ENCODE measurements around the gene ARHGEF38.

The ARHGEF38 gene

GRCh38 chr4:105542039-105542438 is 10.4 kb upstream of the ARHGEF38 start:
- no peak overlapping the region for H3K9ac ChIP-seq (ENCODE audit: low read length)
- peaks cover 6% of the 10 kb centered on the region for H3K27me3 ChIP-seq (ENCODE audit: control insufficient read depth, insufficient read depth, low read length)
- H3K36me3 ChIP-seq (ENCODE audit: control insufficient read depth, low read depth, low read length): no peaks in the 10 kb centered on the region
- H3K4me3 ChIP-seq (ENCODE audit: low read length): no peak overlapping the region
- no peaks in the 10 kb centered on the region for H3K4me1 ChIP-seq (ENCODE audit: control insufficient read depth, low read depth, low read length)
- H3K27ac ChIP-seq (ENCODE audit: low read length): no peak overlapping the region
- no peaks in the 10 kb centered on the region for H3K9me3 ChIP-seq (ENCODE audit: control insufficient read depth, low read depth, low read length)

- no peaks in the 10 kb centered on the region for H3K36me3 ChIP-seq (ENCODE audit: control insufficient read depth, low read depth, low read length)
- H3K9ac ChIP-seq (ENCODE audit: low read length): no peak overlapping the region
- H3K4me3 ChIP-seq (ENCODE audit: low read length): no peak overlapping the region
- no peak overlapping the region for H3K27ac ChIP-seq (ENCODE audit: low read length)
- H3K9me3 ChIP-seq (ENCODE audit: control insufficient read depth, low read depth, low read length): no peaks in the 10 kb centered on the region
- H3K4me1 ChIP-seq (ENCODE audit: control insufficient read depth, low read depth, low read length): no peaks in the 10 kb centered on the region
- H3K27me3 ChIP-seq (ENCODE audit: control insufficient read depth, insufficient read depth, low read length): peaks cover 15% of the 10 kb centered on the region
Observed at GRCh38 chr4:105543346-105543745, 9.1 kb upstream of the ARHGEF38 start.

GRCh38 chr4:105543881-105544280 is 8.5 kb upstream of the ARHGEF38 start:
- peaks cover 20% of the 10 kb centered on the region for H3K27me3 ChIP-seq (ENCODE audit: control insufficient read depth, insufficient read depth, low read length)
- H3K9me3 ChIP-seq (ENCODE audit: control insufficient read depth, low read depth, low read length): no peaks in the 10 kb centered on the region
- no peak overlapping the region for H3K4me3 ChIP-seq (ENCODE audit: low read length)
- H3K36me3 ChIP-seq (ENCODE audit: control insufficient read depth, low read depth, low read length): no peaks in the 10 kb centered on the region
- H3K9ac ChIP-seq (ENCODE audit: low read length): no peak overlapping the region
- H3K27ac ChIP-seq (ENCODE audit: low read length): no peak overlapping the region
- H3K4me1 ChIP-seq (ENCODE audit: control insufficient read depth, low read depth, low read length): no peaks in the 10 kb centered on the region

- H3K27ac ChIP-seq (ENCODE audit: low read length): no peak overlapping the region
- H3K27me3 ChIP-seq (ENCODE audit: control insufficient read depth, insufficient read depth, low read length): peaks cover 27% of the 10 kb centered on the region
- H3K4me3 ChIP-seq (ENCODE audit: low read length): no peak overlapping the region
- no peaks in the 10 kb centered on the region for H3K9me3 ChIP-seq (ENCODE audit: control insufficient read depth, low read depth, low read length)
- no peaks in the 10 kb centered on the region for H3K36me3 ChIP-seq (ENCODE audit: control insufficient read depth, low read depth, low read length)
- no peaks in the 10 kb centered on the region for H3K4me1 ChIP-seq (ENCODE audit: control insufficient read depth, low read depth, low read length)
- H3K9ac ChIP-seq (ENCODE audit: low read length): no peak overlapping the region
Observed at GRCh38 chr4:105544520-105545286, 7.7 kb upstream of the ARHGEF38 start.

- Histone ChIP-seq H3K27ac (ENCODE audit: low read length) (no peak overlapping the region), H3K4me3 (ENCODE audit: low read length) (no peak overlapping the region), H3K36me3 (ENCODE audit: control insufficient read depth, low read depth, low read length) (no peaks in the 10 kb centered on the region), H3K9ac (ENCODE audit: low read length) (no peak overlapping the region), H3K4me1 (ENCODE audit: control insufficient read depth, low read depth, low read length) (no peaks in the 10 kb centered on the region), H3K27me3 (ENCODE audit: control insufficient read depth, insufficient read depth, low read length) (peaks cover 41% of the 10 kb centered on the region), H3K9me3 (ENCODE audit: control insufficient read depth, low read depth, low read length) (no peaks in the 10 kb centered on the region)
Observed at GRCh38 chr4:105546086-105546485, 6.3 kb upstream of the ARHGEF38 start.

GRCh38 chr4:105547769-105548168 is 4.7 kb upstream of the ARHGEF38 start:
- no peaks in the 10 kb centered on the region for H3K36me3 ChIP-seq (ENCODE audit: control insufficient read depth, low read depth, low read length)
- H3K4me3 ChIP-seq (ENCODE audit: low read length): no peak overlapping the region
- no peak overlapping the region for H3K27ac ChIP-seq (ENCODE audit: low read length)
- no peak overlapping the region for H3K9ac ChIP-seq (ENCODE audit: low read length)
- H3K27me3 ChIP-seq (ENCODE audit: control insufficient read depth, insufficient read depth, low read length): peaks cover 58% of the 10 kb centered on the region
- H3K4me1 ChIP-seq (ENCODE audit: control insufficient read depth, low read depth, low read length): peaks cover 5% of the 10 kb centered on the region
- H3K9me3 ChIP-seq (ENCODE audit: control insufficient read depth, low read depth, low read length): no peaks in the 10 kb centered on the region

GRCh38 chr4:105548483-105548882 is 3.9 kb upstream of the ARHGEF38 start:
- peaks cover 65% of the 10 kb centered on the region for H3K27me3 ChIP-seq (ENCODE audit: control insufficient read depth, insufficient read depth, low read length)
- no peaks in the 10 kb centered on the region for H3K36me3 ChIP-seq (ENCODE audit: control insufficient read depth, low read depth, low read length)
- H3K4me3 ChIP-seq (ENCODE audit: low read length): no peak overlapping the region
- no peaks in the 10 kb centered on the region for H3K9me3 ChIP-seq (ENCODE audit: control insufficient read depth, low read depth, low read length)
- H3K27ac ChIP-seq (ENCODE audit: low read length): no peak overlapping the region
- H3K4me1 ChIP-seq (ENCODE audit: control insufficient read depth, low read depth, low read length): peaks cover 5% of the 10 kb centered on the region
- no peak overlapping the region for H3K9ac ChIP-seq (ENCODE audit: low read length)

- Histone ChIP-seq H3K9me3 (ENCODE audit: control insufficient read depth, low read depth, low read length) (no peaks in the 10 kb centered on the region), H3K27ac (ENCODE audit: low read length) (no peak overlapping the region), H3K9ac (ENCODE audit: low read length) (no peak overlapping the region), H3K4me3 (ENCODE audit: low read length) (no peak overlapping the region), H3K4me1 (ENCODE audit: control insufficient read depth, low read depth, low read length) (peaks cover 12% of the 10 kb centered on the region), H3K36me3 (ENCODE audit: control insufficient read depth, low read depth, low read length) (no peaks in the 10 kb centered on the region), H3K27me3 (ENCODE audit: control insufficient read depth, insufficient read depth, low read length) (peaks cover 80% of the 10 kb centered on the region)
Observed at GRCh38 chr4:105550641-105551040, 1.8 kb upstream of the ARHGEF38 start.

GRCh38 chr4:105555409-105555808 is 3.0 kb downstream of the ARHGEF38 start:
- no peak overlapping the region for H3K27ac ChIP-seq (ENCODE audit: low read length)
- H3K9me3 ChIP-seq (ENCODE audit: control insufficient read depth, low read depth, low read length): no peaks in the 10 kb centered on the region
- no peak overlapping the region for H3K9ac ChIP-seq (ENCODE audit: low read length)
- peak overlapping the region; percentile 28 for H3K4me3 ChIP-seq (ENCODE audit: low read length)
- H3K27me3 ChIP-seq (ENCODE audit: control insufficient read depth, insufficient read depth, low read length): peaks cover 100% of the 10 kb centered on the region
- H3K36me3 ChIP-seq (ENCODE audit: control insufficient read depth, low read depth, low read length): no peaks in the 10 kb centered on the region
- peaks cover 17% of the 10 kb centered on the region for H3K4me1 ChIP-seq (ENCODE audit: control insufficient read depth, low read depth, low read length)

- peaks cover 100% of the 10 kb centered on the region for H3K27me3 ChIP-seq (ENCODE audit: control insufficient read depth, insufficient read depth, low read length)
- peaks cover 17% of the 10 kb centered on the region for H3K4me1 ChIP-seq (ENCODE audit: control insufficient read depth, low read depth, low read length)
- H3K27ac ChIP-seq (ENCODE audit: low read length): no peak overlapping the region
- no peaks in the 10 kb centered on the region for H3K36me3 ChIP-seq (ENCODE audit: control insufficient read depth, low read depth, low read length)
- H3K9me3 ChIP-seq (ENCODE audit: control insufficient read depth, low read depth, low read length): no peaks in the 10 kb centered on the region
- no peak overlapping the region for H3K9ac ChIP-seq (ENCODE audit: low read length)
- H3K4me3 ChIP-seq (ENCODE audit: low read length): no peak overlapping the region
Observed at GRCh38 chr4:105556206-105556605, 3.8 kb downstream of the ARHGEF38 start.

- H3K27me3 ChIP-seq (ENCODE audit: control insufficient read depth, insufficient read depth, low read length): peaks cover 89% of the 10 kb centered on the region
- H3K27ac ChIP-seq (ENCODE audit: low read length): no peak overlapping the region
- H3K36me3 ChIP-seq (ENCODE audit: control insufficient read depth, low read depth, low read length): no peaks in the 10 kb centered on the region
- peaks cover 12% of the 10 kb centered on the region for H3K4me1 ChIP-seq (ENCODE audit: control insufficient read depth, low read depth, low read length)
- H3K9ac ChIP-seq (ENCODE audit: low read length): no peak overlapping the region
- H3K9me3 ChIP-seq (ENCODE audit: control insufficient read depth, low read depth, low read length): no peaks in the 10 kb centered on the region
- H3K4me3 ChIP-seq (ENCODE audit: low read length): no peak overlapping the region
Observed at GRCh38 chr4:105558277-105558676, 5.9 kb downstream of the ARHGEF38 start.

GRCh38 chr4:105560421-105560848 is 8.0 kb downstream of the ARHGEF38 start:
- Histone ChIP-seq H3K27me3 (ENCODE audit: control insufficient read depth, insufficient read depth, low read length) (peaks cover 80% of the 10 kb centered on the region), H3K9me3 (ENCODE audit: control insufficient read depth, low read depth, low read length) (no peaks in the 10 kb centered on the region)

More at GRCh38 chr4:105560421-105560848, 8.0 kb downstream of the ARHGEF38 start:
- Histone ChIP-seq H3K4me3 (ENCODE audit: low read length) (no peak overlapping the region), H3K4me1 (ENCODE audit: control insufficient read depth, low read depth, low read length) (peaks cover 6% of the 10 kb centered on the region), H3K36me3 (ENCODE audit: control insufficient read depth, low read depth, low read length) (no peaks in the 10 kb centered on the region), H3K9ac (ENCODE audit: low read length) (no peak overlapping the region), H3K27ac (ENCODE audit: low read length) (no peak overlapping the region)
